GM18861 (cell line): ENCODE results near the gene MMP12.
"Not testable (repeated sequence)": the region's sequence is repeated elsewhere in the genome, so short reads cannot be mapped to it uniquely, and the experiment has no call there.

Experiments
- ATAC-seq: cut with Tn5 transposase; IDR thresholded peaks from one replicate; pipeline ENCODE4 v1.9.1; 2021; ENCODE audit not compliant: unreplicated experiment

The MMP12 gene

DNA sequence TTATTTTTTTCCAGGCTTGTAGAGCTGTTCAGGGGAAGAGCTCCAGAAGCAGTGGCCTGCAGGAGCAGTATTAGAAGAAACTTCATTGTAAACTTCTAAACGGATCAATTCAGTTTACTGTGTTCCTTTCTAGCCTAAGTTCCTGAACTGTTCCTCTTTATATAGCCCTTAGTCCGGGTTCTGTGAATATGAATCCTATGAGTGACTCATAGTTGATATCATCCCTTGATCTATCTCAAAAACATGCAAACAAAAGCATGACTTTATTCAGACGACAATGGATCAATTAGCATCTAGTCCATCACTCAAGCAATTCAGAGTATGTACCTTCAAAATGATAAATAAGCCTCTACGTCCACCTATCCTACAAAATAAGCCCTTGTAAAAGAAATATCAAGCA, at the start of gene MMP12:
Gene MMP12 (minus strand): TSS at position 131 of the 400 bp plus-strand sequence. CDS start 45 bp downstream, at position 86.
- ATAC-seq = no peak

DNA sequence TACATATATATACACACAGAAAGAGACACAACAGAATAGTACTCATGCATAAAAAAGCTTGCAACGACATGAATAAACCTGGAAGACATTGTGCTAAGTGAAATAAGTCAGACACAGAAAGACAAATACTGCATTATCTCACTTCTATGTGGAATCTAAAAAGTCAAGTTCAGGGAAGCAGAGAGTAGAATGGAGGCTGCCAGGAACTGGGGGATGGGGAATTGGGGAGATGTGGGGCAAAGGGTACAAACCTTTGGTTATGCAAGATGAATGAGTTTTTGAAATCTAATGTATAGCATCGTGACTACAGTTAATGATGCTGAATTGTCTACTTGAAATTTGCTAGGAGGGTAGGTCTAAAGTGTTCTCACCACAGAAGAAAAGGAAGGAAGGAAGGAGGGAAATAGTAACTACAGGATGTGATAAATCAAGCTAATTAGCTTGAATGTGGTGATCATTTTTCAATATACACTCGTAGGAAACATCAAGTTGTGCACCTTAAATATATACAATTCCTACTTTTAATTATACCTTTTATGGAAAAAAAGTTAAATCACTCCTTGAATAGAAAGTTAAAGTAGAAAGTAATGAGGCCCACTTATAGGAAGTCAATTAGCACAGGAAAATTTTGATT, 46.9 kb upstream of the MMP12 start:
- no peak for ATAC-seq

DNA sequence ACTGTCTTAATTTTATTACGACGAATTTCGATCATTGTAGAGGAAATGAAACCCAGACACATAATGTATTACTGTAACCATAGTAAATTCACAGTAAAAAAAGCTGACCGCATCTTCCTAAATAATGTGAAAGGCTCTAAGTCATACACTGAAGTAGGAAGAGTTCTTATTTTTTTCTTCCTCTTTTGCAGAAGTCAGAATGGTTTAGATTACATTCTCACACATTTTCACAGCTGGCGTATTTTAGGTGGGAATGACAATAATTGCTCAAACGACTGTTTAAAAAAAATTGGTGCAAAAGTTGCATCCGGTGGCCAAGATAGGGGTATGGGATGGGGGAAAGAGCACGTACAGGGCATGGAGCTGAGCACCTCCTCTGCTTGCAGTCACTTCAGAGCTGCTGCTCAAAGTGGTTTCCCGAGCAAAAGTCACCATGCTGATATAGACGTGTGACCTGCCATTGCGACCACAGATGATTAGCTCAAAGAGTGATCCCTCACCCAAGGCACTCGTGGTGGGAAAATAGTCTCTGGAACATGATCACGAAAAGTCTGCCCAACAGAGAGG, 45.4 kb upstream of the MMP12 start:
- peak; percentile 94 for ATAC-seq

DNA sequence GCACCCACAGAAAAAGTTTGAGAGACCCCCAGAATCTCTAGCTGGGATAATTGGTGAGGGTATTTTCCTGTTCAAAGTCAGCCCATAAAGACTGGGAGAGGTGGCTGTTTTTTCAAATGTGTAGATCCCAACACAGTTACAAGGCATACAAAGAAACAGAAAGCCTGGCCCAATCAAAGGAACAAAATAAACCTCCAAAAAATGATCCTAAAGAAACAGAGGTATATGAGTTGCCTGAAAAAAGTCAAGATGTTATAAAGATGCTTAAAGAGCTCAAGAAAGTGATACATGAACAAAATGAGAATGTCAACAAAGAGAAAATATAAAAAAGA, 40.2 kb upstream of the MMP12 start:
- ATAC-seq = no peak

DNA sequence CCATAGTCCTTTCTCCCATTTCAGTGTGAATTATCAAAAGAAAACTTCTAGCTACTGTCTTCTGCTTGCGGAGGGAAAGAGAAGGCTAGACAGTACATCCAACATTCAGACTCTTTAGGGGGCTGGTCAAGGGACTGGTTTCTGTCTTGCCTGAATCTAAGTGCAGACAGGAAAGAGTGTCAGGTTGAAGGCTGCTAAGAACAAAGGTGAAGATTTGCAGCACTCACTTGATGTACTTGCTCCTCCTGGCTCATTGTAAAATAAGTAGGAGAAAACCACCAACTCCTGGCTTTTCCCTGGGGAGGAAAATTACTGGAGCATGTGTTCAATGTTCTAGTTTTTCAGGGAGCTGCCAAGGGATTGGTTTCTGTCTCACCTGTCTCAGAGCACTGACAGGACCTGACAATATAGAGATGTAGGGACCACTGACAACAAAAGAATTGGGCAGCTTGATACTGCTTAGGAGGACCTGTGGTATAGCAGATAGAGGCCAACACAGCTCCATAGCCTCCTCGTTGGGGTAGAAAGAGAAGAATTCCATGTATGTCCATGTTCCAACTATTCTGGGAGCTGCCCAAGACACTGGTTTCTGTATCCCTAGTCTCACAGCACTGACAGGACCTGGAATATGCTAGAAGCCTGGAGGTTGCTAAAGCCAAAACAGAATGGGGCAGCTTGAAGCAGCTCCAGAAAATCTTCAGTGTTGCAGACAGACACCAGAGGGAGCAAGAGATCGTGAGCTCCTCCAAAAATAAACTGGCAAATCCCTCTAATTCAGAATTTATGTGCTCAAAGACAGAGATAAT, 39.7 kb upstream of the MMP12 start:
- ATAC-seq = no peak

DNA sequence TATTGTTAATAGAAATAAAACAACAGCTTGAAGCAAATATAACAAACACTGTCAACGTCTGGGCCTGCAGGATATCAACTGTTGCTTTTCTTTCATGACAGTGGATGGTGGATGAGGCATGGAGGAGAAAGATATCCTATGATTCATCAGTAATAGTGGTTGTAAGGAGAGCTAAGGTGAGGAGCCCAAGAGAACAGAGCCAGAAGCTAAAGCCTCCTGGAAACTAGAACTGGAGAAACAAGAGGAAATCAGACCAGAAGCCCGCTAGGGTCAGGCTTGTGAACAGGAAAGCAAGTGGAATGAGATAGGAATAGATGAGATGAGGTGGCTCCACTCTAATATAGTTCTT, 37.7 kb upstream of the MMP12 start:
- no peak for ATAC-seq

DNA sequence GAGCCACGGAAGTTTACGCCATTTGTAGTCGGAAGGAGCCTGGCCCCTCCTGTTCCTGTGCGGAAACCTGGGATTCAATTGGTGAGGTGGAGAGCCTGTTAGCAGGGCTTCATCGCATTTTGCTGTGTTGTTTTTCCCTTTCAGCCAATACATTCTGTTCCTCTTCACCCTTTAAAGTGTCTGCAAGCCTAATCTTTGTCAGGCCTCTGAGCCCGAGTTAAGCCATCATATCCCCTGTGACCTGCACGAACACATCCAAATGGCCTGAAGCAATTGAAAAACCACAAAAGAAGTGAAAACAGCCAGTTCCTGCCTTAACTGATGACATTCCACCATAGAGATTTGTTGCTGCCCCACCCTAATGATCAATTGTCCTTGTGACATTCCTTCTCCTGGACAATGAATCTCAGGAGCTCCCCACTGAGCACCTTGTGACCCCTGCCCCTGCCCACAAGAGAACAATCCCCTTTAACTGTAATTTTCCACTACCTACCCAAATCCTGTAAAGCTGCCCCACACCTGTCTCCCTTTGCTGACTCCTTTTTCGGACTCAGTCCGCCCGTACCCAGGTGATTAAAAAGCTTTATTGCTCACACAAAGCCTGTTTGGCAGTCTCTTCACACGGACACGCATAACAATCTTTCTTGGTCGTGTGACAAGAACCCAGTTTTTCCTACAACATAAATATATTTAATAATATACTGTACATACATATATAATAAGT, 37.1 kb upstream of the MMP12 start:
- ATAC-seq = no peak

DNA sequence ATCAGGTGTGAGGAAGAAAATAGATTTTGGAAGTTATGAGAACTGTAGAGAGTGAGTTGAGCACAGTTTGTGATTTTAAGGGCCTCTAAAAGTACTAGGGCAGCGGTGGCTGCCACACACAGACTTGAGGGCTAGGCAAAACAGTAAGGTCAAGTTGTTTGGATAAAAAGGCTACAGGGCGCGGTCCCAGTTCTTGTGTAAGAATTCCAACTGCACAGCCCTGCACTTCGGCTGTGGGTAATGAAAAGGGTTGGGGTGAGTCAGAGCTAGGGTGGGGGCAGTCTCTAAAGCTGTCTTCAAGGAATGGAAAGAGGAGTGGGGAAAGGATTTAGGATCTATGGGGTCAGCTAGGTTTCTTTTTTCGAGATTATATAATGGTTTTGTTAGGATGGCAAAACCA, 31.1 kb upstream of the MMP12 start:
- ATAC-seq = not testable (repeated sequence)

DNA sequence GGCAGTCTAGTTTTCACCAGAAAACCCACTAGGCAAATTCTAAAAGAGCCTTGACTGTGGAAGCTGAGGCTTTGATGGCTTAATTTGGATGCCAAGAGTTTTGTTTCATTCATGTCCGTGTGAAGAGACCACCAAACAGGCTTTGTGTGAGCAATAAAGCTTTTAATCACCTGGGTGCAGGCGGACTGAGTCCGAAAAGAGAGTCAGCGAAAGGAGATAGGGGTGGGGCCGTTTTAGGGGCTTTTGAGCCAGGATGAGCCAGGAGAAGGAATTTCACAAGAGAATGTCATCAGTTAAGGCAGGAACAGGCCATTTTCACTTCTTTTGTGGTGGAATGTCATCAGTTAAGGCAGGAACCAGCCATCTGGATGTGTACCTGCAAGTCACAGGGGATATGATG, 29.1 kb upstream of the MMP12 start:
- ATAC-seq = not testable (repeated sequence)

DNA sequence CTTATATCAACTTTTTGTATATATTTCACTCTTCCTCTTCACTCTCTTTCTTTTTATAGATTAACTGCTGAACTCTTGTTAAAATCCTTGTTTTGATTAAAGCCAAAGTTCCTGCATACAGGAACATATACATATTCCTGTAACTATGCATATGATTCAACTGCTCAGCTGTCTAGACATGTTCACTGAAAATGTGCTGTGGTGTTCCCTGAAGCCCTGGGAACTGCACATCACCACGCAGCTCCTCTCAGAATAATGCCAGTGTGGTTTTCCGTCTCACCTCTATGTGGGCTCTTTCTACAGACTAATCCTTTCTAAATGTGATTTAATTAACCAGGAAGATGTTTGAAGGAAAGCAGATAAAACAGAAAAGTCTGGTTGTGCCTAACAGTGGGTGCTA, 25.6 kb upstream of the MMP12 start:
- no peak for ATAC-seq

DNA sequence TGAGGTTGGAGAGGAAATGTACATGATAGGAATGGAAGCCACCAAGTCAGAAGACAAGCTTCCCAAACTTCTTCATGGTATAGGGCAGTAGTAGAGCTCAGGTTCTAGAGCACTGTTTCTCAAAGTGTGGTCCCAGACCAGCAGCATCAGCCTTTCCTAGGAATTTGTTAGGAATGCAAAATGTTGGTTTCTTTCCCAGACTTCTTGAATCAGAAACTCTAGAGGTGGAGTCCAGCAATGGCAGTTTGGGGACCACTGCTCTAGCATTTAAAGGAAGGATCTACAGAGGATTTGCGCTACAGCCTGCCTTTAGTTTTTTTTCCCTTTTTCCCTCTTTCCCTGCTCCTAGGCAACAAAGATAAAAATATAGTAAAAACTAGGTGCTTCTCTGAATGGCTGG, 17.0 kb upstream of the MMP12 start:
- ATAC-seq = no peak

DNA sequence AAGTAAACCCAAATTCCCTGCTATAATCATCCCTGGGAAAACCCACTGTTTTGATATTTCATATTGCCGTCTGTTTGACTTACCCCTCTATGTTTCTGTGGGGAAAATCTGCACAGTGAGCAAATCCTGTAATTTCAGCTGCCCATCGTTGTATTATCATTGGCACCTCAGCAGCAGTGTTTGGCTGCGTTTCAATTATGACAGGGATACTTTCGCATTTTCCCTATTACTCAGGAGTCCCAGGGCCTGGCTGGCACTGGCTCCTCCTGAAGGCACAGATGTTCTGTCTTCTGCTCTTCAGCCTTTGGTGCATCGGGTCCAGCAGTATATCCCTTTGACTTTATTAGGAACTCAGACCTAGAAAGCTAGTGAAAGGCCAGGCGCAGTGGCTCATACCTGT, 12.2 kb upstream of the MMP12 start:
- no peak for ATAC-seq

DNA sequence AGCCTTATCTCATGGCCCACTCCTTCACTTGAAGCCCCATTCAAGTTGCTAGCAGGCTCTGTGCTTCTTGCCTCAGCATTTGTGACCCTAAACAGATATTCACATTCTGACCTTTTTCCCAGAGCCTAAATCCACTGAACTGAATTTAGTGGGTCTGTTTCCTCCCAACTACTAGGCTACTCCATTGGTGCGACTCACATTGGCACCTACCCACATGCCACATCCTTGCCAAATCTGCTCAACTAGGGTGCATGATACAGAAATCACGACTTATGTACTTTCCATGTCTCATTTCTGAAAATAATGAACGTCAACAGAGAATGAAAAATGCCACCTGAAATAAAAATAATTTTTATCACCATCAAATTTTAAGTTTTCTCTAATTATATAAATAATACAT, 8.4 kb upstream of the MMP12 start:
- no peak for ATAC-seq

DNA sequence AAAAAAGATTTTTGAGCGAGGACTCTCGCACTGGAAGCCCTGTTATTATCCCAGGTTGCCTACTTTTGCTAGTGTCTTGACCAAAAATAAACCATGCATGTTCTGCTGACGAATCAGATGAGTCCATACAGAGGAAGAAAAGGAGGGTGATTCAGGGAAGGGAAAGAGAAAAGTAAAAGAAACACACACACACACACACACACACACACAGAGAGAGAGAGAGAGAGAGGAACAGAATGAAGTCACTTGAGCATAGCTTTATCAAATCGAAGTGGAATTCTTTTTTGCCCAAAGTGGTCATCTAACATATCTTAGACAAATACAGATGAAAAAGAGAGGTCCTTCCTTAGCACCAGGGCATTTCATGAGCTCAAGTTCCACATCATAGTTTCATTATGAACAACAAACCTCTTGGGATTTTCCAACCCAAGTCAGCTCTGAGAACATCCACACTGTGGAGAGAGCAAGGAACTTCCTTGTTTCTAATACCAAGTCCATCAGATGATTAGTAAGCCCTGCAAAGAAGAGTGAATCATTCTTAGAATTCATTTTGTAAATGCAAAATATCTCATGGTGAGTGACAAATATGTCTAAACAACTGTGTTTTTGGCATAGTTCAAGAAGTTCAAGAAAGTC, 7.7 kb upstream of the MMP12 start:
- peak; percentile 90 for ATAC-seq

DNA sequence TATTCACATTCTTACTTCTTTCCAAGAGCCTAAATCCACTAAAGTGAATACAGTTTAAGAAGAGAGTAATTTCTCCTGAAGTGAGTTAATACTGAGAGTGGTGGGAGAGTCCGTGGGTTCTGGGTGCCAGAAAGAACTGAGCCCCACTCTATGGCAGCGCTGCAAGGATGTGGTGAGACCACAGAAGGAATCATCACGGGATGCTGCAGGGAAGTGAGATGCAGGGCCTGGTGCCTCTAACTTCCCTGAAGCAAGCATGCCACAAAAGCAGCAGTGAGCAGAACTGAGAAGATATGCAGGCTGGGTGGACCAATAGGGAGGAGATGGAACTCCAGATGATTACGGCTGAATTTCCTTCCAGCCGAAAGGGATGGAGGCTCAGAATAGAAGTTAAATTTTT, 5.0 kb upstream of the MMP12 start:
- no peak for ATAC-seq

DNA sequence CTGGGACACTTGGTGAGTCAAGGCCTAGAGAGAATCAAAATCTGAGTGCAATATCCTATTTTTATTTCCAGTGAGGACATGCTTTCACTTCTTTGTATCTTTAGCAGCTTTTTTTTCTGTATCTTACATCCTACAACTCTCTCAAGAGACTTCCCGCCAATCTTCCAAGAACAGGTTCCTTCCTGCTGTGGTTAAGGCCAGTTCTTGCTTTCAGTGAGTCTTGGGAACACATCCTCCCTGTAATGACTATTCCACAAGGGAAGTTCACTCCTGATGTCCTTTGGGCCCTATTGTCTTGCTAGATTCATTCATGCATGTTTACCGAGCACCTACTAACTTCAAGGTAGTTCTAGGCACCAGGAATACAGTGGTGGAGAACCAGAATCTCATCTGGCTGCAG, 3.8 kb upstream of the MMP12 start:
- ATAC-seq = no peak

DNA sequence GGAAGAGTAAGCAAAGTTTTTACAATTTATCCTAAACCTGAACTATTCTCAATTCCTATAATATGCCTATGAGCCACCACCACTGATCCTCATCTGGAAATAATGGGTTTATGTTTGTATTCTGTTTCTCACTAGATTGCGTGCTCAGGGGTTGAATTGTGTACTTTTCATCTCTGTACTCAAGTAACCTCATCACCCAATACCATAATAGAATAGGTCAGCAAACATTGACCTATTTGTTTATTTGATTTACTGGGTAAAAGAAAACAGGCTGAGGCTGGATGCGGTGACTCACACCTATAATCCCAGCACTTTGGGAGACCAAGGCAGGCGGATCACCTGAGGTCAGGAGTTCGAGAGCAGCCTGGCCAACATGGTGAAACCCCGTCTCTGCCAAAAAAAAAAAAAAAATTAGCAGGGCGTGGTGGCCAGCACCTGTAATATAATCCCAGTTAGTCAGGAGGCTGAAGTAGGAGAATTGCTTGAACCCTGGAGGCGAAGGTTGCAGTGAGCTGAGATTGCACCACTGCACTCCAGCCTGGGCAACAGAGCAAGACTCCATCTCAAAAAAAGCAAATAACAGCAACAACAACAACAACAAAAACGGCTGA, 5.3 kb downstream of the MMP12 start:
- ATAC-seq = not testable (repeated sequence)

DNA sequence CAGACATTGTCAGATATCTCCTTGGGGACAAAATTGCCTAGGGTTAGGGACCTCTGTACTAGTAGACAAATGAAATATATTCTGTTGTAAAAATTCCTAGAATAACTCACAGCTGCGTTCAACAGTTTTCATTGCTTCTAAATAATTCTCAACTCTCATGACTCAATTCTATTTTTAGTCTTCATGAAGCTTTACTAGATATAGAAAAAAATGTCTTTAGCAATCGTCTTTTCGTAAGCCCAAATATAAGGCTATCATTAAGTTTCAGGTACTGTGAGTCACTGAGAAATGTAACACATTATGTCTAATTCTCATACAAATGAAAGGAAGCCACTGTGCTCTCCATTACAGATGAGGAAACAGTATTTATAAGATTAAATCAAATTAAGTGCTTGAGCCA, 6.4 kb downstream of the MMP12 start:
- ATAC-seq = no peak

DNA sequence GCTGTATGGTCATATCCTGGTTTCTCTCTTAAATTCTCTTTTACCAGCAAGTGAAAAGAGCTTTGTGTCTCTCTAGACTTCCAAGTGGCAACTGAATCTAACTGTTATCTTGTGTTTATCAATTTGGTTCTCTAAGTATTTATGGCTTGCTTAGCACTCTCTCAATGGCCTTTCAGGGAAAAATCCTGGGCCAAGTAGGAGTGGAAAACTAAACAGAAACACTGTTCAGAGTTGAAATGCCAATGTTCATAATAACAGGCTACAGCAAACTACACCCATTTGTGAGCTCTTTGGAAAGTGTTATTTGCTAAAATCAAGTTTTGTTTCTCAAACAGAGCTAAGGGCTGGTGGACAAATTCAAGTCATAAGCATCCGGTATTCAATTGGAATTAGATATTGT, 10.1 kb downstream of the MMP12 start:
- ATAC-seq = no peak

DNA sequence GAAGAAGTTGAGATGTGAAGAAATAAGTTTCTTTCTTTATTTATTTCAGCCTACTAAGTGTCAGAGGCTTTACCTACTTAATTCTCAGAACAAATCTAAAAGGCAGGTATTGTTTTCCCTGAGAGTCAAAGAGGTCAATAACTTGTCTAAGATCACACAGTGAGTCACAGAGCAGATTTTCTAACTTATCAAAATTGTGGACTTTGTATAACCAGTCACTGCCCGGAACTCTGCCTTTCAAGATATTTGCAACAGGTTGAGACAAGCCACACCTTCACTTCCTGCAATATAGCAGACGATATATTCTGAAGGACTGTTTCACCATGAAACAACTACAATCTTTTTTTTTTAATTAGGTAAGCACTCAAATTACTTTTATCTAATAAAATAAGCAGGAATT, 20.8 kb downstream of the MMP12 start:
- no peak for ATAC-seq

DNA sequence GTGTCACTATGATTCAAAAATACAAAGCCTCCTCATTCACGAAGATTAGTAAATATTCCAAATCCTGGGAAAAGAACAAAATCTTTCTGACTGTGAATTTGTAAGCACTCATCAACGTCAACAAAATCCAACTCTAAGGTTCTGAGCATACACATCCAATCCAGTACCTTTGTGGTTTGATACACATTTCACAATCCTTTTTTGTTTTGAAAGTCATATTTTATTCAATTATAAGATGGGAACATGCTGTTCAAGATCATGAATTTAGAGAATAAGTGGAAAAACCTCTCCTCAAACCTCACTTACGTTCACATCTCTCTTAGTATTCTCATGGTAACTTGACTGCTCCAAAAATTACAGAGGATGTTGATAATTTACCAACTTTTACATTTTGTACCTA, 21.7 kb downstream of the MMP12 start:
- ATAC-seq = no peak
